ENCODE data around the gene SCD. TPM values are rescaled to one million over a fixed set of nuclear protein-coding genes. Genes with fewer than 3 reads are reported as not detected.

Gene SCD
- total RNA-seq, 1 donor from 2014 or later = 589 TPM

GRCh38 chr10:100359529-100360150 lies 12.6 kb downstream of the SCD start:
- no peak for DNase-seq
- peak overlapping the region; percentile 50 for H3K27ac Mint-ChIP-seq (ENCODE audit: unreplicated experiment)
- H3K36me3 Mint-ChIP-seq (ENCODE audit: unreplicated experiment) = peaks cover 17% of the 10 kb centered on the region
- H3K27me3 Mint-ChIP-seq (ENCODE audit: unreplicated experiment) = peaks cover 2% of the 10 kb centered on the region
- peak overlapping the region; percentile 56 for H3K4me3 Mint-ChIP-seq (ENCODE audit: unreplicated experiment)
- H3K4me1 Mint-ChIP-seq (ENCODE audit: low read depth, unreplicated experiment) = peaks cover 24% of the 10 kb centered on the region
- H3K9me3 Mint-ChIP-seq (ENCODE audit: unreplicated experiment) = peaks cover 6% of the 10 kb centered on the region
- no peak for TF ChIP-seq CTCF (IDR thresholded peaks at IDR 0.05; ENCODE audit: partially characterized antibody, unreplicated experiment)

- no peak for TF ChIP-seq CTCF (IDR thresholded peaks at IDR 0.05; ENCODE audit: partially characterized antibody, unreplicated experiment)
- H3K27ac Mint-ChIP-seq (ENCODE audit: unreplicated experiment) = peak overlapping the region; percentile 50
- no peak for DNase-seq
- peaks cover 13% of the 10 kb centered on the region for H3K36me3 Mint-ChIP-seq (ENCODE audit: unreplicated experiment)
- peaks cover 6% of the 10 kb centered on the region for H3K9me3 Mint-ChIP-seq (ENCODE audit: unreplicated experiment)
- H3K4me1 Mint-ChIP-seq (ENCODE audit: low read depth, unreplicated experiment) = peaks cover 27% of the 10 kb centered on the region
- H3K4me3 Mint-ChIP-seq (ENCODE audit: unreplicated experiment) = peak overlapping the region; percentile 35
- peaks cover 2% of the 10 kb centered on the region for H3K27me3 Mint-ChIP-seq (ENCODE audit: unreplicated experiment)
Measured at GRCh38 chr10:100360234-100360633, 13.2 kb downstream of the SCD start.

- H3K27me3 Mint-ChIP-seq (ENCODE audit: unreplicated experiment) = peaks cover 2% of the 10 kb centered on the region
- peak overlapping the region; percentile 30 for H3K27ac Mint-ChIP-seq (ENCODE audit: unreplicated experiment)
- H3K9me3 Mint-ChIP-seq (ENCODE audit: unreplicated experiment) = peaks cover 2% of the 10 kb centered on the region
- peaks cover 15% of the 10 kb centered on the region for H3K4me1 Mint-ChIP-seq (ENCODE audit: low read depth, unreplicated experiment)
- DNase-seq = no peak
- TF ChIP-seq CTCF (IDR thresholded peaks at IDR 0.05; ENCODE audit: partially characterized antibody, unreplicated experiment) = no peak
- peaks cover under 1% of the 10 kb centered on the region for H3K36me3 Mint-ChIP-seq (ENCODE audit: unreplicated experiment)
- no peak overlapping the region for H3K4me3 Mint-ChIP-seq (ENCODE audit: unreplicated experiment)
Measured at GRCh38 chr10:100362570-100363496, 15.8 kb downstream of the SCD start.

DNA sequence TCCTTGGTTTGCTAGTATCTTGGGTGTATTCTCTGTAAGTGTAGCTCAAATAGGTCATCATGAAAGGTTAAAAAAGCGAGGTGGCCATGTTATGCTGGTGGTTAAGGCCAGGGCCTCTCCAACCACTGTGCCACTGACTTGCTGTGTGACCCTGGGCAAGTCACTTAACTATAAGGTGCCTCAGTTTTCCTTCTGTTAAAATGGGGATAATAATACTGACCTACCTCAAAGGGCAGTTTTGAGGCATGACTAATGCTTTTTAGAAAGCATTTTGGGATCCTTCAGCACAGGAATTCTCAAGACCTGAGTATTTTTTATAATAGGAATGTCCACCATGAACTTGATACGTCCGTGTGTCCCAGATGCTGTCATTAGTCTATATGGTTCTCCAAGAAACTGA lies 17.1 kb downstream of the SCD start:
- no peak overlapping the region for H3K4me3 Mint-ChIP-seq (ENCODE audit: unreplicated experiment)
- no peak for TF ChIP-seq CTCF (IDR thresholded peaks at IDR 0.05; ENCODE audit: partially characterized antibody, unreplicated experiment)
- DNase-seq = no peak
- H3K9me3 Mint-ChIP-seq (ENCODE audit: unreplicated experiment) = peaks cover 2% of the 10 kb centered on the region
- H3K27me3 Mint-ChIP-seq (ENCODE audit: unreplicated experiment) = peaks cover 2% of the 10 kb centered on the region
- no peaks in the 10 kb centered on the region for H3K36me3 Mint-ChIP-seq (ENCODE audit: unreplicated experiment)
- peaks cover 10% of the 10 kb centered on the region for H3K4me1 Mint-ChIP-seq (ENCODE audit: low read depth, unreplicated experiment)
- H3K27ac Mint-ChIP-seq (ENCODE audit: unreplicated experiment) = peak overlapping the region; percentile 59

Measured in glutamatergic neuron (in vitro differentiated cells).